Stimulated activated CD4-positive, alpha-beta T cell treated with anti-CD3 and anti-CD28 coated beads, TNF-alpha, amount 100 ng/mL, for 24 hours (primary cell): ENCODE results near the gene GOLGA6C.
"Not testable (repeated sequence)": the region's sequence is repeated elsewhere in the genome, so short reads cannot be mapped to it uniquely, and the experiment has no call there.

Experiments
- DNase-seq, 3 experiments: peaks; one replicate each; pipeline ENCODE4 v3.0.0-alpha.2; 2020; ENCODE audit warnings: low read depth in 3 of 3

Gene GOLGA6C

DNA sequence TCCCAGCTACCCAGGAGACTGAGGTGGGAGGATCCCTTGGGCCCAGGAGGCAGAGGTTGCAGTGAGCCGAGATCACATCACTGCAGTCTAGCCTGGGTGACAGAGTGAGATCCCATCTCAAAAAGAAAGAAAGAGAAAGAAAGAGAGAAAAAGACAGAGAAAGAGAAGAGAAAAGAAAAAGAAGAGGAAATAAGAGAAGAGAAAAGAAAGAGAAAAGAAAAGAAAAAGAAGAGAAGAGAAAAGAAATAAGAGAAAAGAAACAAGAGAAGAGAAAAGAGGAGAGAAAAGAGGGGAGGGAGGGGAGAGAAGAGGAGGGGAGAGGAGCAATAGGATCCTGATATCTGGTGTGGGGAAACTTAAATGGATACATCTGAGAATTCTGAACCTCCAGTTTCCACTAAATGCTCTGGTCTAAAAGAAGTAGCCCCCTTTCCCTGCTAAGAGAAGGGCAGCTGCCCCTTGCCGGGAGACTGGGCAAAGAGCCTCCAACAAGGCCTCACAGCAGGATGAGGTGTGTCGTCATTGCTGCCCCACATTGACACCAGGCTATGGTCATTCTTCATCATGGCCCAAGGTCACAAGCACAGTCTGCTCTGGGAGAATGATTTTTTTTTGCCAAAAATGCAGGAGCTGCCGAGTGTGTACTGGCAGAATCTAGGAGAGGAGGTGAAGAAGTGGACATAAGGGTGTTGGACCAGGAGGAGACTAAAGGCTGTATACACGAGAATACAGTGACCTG, 56.6 kb downstream of the GOLGA6C start:
- DNase-seq = no peak

DNA sequence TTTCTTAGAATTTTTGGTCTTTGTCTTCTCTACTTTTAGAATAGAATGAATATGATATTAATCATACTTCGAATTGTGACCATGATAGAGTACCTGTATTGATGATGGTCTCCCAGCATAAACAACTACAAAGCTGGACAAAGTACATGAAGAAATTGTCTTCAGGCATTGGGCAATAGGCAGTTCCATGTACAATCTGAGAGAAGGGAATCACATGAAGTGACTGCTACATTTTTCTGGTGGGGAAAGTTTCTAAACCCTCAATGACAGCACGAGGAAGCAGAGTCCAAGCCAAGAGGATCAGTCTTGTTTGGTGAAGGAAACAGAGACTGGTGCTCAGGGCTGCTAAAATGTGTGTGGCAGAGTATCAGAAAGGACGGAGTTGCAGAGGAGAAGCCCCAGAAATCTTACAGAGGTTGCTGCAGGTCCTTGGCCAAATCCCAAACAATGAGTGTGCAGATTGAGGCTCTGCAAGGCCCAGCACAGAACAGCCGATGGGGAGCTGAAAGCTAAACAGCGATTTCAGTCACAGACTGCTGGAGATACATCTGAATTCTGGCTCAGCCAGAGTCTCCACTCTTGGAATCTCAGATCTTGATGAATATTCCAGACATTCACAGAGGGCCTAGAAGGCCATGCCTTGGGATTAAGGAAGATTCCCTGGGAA, 61.2 kb downstream of the GOLGA6C start:
- not testable (repeated sequence) for DNase-seq
